Kidney epithelial cell (primary cell): ENCODE measurements around the gene PYGM. TPM values are rescaled to one million over a fixed set of nuclear protein-coding genes. Genes with fewer than 3 reads are reported as not detected.

Experiments used
- DNase-seq: peaks from one replicate; pipeline ENCODE4 v3.0.0-alpha.2; 2010; ENCODE audit warnings: low read depth
- H3K27me3 ChIP-seq: 2 replicates; pipeline ENCODE4 v1.6.0; 2011; ENCODE audit warnings: low read length; ENCODE audit not compliant: control insufficient read depth, insufficient read depth
- H3K36me3 ChIP-seq: 2 replicates; pipeline ENCODE4 v1.5.1; 2011; ENCODE audit warnings: low read length; ENCODE audit not compliant: control insufficient read depth, insufficient read depth
- H3K4me3 ChIP-seq: 2 replicates; pipeline ENCODE4 v1.5.1; 2011; ENCODE audit warnings: low read depth, mild to moderate bottlenecking, control low read depth, low read length
- CTCF ChIP-seq: IDR thresholded peaks from 2 replicates; pipeline ENCODE4 v1.5.1; 2011; ENCODE audit warnings: mild to moderate bottlenecking, moderate library complexity, low read length, control low read depth, inconsistent platforms; ENCODE audit not compliant: insufficient read depth, poor library complexity, severe bottlenecking
- total RNA-seq: library from RNA; depleted of rRNA; stranded (reverse); fragments of >200 nt; gene quantifications from 2 replicates; pipeline ENCODE4 v1.2.3, GENCODE V29; 2015

PYGM gene
- total RNA-seq, 1 donor from 2014 or later: 0.17 TPM

GRCh38 chr11:64777449-64778222 lies 17.9 kb upstream of the PYGM start:
- TF ChIP-seq CTCF: no peak
- DNase-seq: peak; percentile 34
- peak overlapping the region; percentile 95 for H3K4me3 ChIP-seq
- H3K36me3 ChIP-seq: peaks cover 8% of the 10 kb centered on the region
- H3K27me3 ChIP-seq: no peaks in the 10 kb centered on the region

- Histone ChIP-seq H3K27me3 (no peaks in the 10 kb centered on the region), H3K4me3 (peak overlapping the region; percentile 95), H3K36me3 (peaks cover 8% of the 10 kb centered on the region)
- no peak for DNase-seq
- TF ChIP-seq CTCF: no peak
Observed at GRCh38 chr11:64776875-64777274, 17.1 kb upstream of the PYGM start.

- Histone ChIP-seq H3K4me3 (peak overlapping the region; percentile 95), H3K36me3 (peaks cover 8% of the 10 kb centered on the region), H3K27me3 (no peaks in the 10 kb centered on the region)
- TF ChIP-seq CTCF: no peak
- DNase-seq: no peak
Observed at GRCh38 chr11:64776425-64776824, 16.7 kb upstream of the PYGM start.

- Histone ChIP-seq H3K4me3 (no peak overlapping the region), H3K36me3 (peaks cover 17% of the 10 kb centered on the region), H3K27me3 (no peaks in the 10 kb centered on the region)
- DNase-seq: no peak
- TF ChIP-seq CTCF: no peak
Observed at GRCh38 chr11:64774144-64774543, 14.4 kb upstream of the PYGM start.

GRCh38 chr11:64772303-64773018 lies 12.7 kb upstream of the PYGM start:
- peaks cover 18% of the 10 kb centered on the region for H3K36me3 ChIP-seq
- no peak for TF ChIP-seq CTCF
- no peak for DNase-seq
- H3K4me3 ChIP-seq: no peak overlapping the region
- no peaks in the 10 kb centered on the region for H3K27me3 ChIP-seq

GRCh38 chr11:64771861-64772260 lies 12.1 kb upstream of the PYGM start:
- no peaks in the 10 kb centered on the region for H3K27me3 ChIP-seq
- DNase-seq: no peak
- TF ChIP-seq CTCF: no peak
- peaks cover 20% of the 10 kb centered on the region for H3K36me3 ChIP-seq
- H3K4me3 ChIP-seq: no peak overlapping the region
